Calu3 (cell line): ENCODE data around the gene FNBP1. TPM values are rescaled to one million over a fixed set of nuclear protein-coding genes. Genes with fewer than 3 reads are reported as not detected.

Experiments
- BruUV-seq: library from RNA; stranded (reverse); fragments of 400-500 nt; replicated peaks from 2 replicates; lab custom pipeline; 2021; lab: Mats Ljungman, UMichigan
- CTCF ChIA-PET: fragments of 300-600 bp; sonication (Branson Sonifier 250); formaldehyde crosslinking; loops from one replicate; lab custom pipeline; 2022; ENCODE audit warnings: antibody characterized with exemption; lab: Charles Lee
- DNase-seq: peaks from one replicate; pipeline ENCODE4 v3.0.0; 2022
- H3K27ac Mint-ChIP-seq: one replicate; pipeline ENCODE4 v1.8.0; 2022; ENCODE audit warnings: mixed read lengths; ENCODE audit not compliant: unreplicated experiment
- H3K27me3 Mint-ChIP-seq: one replicate; pipeline ENCODE4 v1.8.0; 2022; ENCODE audit warnings: mixed read lengths; ENCODE audit not compliant: unreplicated experiment
- H3K36me3 Mint-ChIP-seq: one replicate; pipeline ENCODE4 v1.8.0; 2022; ENCODE audit warnings: mild to moderate bottlenecking, moderate library complexity, mixed read lengths; ENCODE audit not compliant: insufficient read depth, unreplicated experiment
- H3K4me1 Mint-ChIP-seq: one replicate; pipeline ENCODE4 v1.8.0; 2022; ENCODE audit warnings: mild to moderate bottlenecking, low read depth, mixed read lengths; ENCODE audit not compliant: unreplicated experiment
- H3K4me3 Mint-ChIP-seq: one replicate; pipeline ENCODE4 v1.8.0; 2022; ENCODE audit warnings: mild to moderate bottlenecking, low read depth, moderate library complexity, mixed read lengths; ENCODE audit not compliant: unreplicated experiment
- H3K9me3 Mint-ChIP-seq: one replicate; pipeline ENCODE4 v1.8.0; 2022; ENCODE audit warnings: low read depth, mixed read lengths; ENCODE audit not compliant: unreplicated experiment
- intact Hi-C: fragments of 100-400 bp; cut with micrococcal nuclease; formaldehyde crosslinking; loops from one replicate; pipeline ENCODE4 v1.10.0; 2022; ENCODE audit not compliant: unreplicated experiment
- total RNA-seq: library from RNA; stranded (reverse); gene quantifications from 2 replicates; pipeline ENCODE4 v1.2.3, GENCODE V29; 2022
- TF ChIP-seq, protein P1 (sequence below): fragments of 200-600 bp; IDR thresholded peaks from one replicate; pipeline ENCODE4 v1.8.0; 2022; ENCODE audit warnings: antibody characterized with exemption; ENCODE audit not compliant: unreplicated experiment

FNBP1 gene
- total RNA-seq, 1 experiment from 2014 or later, result 9.9 TPM

DNA sequence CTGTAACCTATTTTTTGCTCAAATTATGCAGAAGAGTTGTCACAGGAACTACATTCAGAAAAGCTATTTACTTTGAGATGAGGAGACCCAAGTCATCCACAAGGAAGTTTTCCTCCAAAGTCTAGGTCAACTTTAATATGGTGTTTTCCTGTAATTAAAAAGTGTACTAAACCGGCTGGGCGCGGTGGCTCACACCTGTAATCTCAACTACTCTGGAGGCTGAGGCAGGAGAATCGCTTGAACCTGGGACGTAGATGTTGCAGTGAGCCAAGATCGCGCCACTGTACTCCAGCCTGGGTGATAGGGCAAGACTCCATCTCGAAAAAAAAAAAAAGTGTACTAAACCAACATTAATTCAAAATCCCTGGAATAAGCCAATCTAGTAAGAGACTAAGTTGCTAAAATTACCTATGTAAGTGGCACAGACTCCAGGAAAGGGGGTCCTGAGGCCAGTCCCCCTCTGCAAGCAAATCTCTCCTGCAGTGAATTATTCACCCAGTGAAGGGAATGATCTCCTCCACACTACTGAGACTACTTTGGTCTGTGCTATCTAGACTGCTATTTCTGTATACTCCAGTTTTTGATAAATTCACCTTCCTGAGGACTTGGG, 38.9 kb downstream of the FNBP1 start:
- intact Hi-C loops, result no loop called here
- no peak for DNase-seq
- H3K36me3 Mint-ChIP-seq, result no peaks in the 10 kb centered on the region
- CTCF ChIA-PET, result no interaction called here
- no peaks in the 10 kb centered on the region for H3K9me3 Mint-ChIP-seq
- no peaks in the 10 kb centered on the region for H3K4me1 Mint-ChIP-seq
- H3K4me3 Mint-ChIP-seq, result no peak overlapping the region
- no TSS peak for BruUV-seq
- no peak overlapping the region for H3K27ac Mint-ChIP-seq
- TF ChIP-seq, protein P1, sequence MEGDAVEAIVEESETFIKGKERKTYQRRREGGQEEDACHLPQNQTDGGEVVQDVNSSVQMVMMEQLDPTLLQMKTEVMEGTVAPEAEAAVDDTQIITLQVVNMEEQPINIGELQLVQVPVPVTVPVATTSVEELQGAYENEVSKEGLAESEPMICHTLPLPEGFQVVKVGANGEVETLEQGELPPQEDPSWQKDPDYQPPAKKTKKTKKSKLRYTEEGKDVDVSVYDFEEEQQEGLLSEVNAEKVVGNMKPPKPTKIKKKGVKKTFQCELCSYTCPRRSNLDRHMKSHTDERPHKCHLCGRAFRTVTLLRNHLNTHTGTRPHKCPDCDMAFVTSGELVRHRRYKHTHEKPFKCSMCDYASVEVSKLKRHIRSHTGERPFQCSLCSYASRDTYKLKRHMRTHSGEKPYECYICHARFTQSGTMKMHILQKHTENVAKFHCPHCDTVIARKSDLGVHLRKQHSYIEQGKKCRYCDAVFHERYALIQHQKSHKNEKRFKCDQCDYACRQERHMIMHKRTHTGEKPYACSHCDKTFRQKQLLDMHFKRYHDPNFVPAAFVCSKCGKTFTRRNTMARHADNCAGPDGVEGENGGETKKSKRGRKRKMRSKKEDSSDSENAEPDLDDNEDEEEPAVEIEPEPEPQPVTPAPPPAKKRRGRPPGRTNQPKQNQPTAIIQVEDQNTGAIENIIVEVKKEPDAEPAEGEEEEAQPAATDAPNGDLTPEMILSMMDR, result no peak
- H3K27me3 Mint-ChIP-seq, result no peaks in the 10 kb centered on the region

DNA sequence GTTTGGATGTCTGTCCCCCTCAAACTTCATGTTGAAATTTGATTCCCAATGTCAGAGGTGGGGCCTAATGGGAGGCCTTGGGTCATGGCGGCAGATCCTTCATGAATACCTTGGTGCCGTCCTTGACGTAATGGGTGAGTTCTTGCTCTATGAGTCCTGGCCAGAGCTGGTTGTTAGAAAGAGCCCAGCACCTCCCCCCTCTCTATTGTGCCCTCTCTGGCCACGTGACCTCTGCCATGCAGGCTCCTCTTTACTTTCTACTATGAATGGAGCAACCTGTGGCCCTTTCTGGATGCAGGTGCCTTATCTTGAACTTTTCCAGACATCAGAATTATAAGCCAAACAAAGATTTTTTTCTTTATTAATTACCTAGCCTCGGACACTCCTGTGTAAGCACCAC, 40.7 kb downstream of the FNBP1 start:
- CTCF ChIA-PET, result no interaction called here
- Mint-ChIP-seq H3K4me1 (no peaks in the 10 kb centered on the region), H3K27ac (no peak overlapping the region), H3K36me3 (no peaks in the 10 kb centered on the region), H3K27me3 (no peaks in the 10 kb centered on the region), H3K4me3 (no peak overlapping the region), H3K9me3 (no peaks in the 10 kb centered on the region)
- intact Hi-C loops, result no loop called here
- no TSS peak for BruUV-seq
- DNase-seq, result no peak
- TF ChIP-seq, protein P1, result no peak

DNA sequence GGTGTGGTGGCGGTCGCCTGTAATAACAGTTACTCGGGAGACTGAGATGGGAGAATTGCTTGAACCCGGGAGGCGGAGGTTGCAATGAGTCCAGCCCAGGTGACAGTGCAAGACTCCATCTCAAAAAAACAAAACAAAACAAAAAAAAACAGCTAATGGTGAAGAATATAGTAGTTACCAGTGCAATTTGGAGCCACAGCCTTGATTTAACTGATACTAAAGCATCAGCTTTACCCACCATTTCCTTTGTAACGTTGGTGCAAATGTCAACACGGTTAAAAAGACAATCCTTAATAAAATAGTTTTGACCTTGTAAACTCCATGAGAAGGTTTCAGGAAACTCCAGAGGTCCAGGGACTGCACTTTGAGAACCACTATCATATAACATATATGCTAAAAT, 41.8 kb downstream of the FNBP1 start:
- intact Hi-C loops, result no loop called here
- Mint-ChIP-seq H3K4me1 (no peaks in the 10 kb centered on the region), H3K4me3 (no peak overlapping the region), H3K27ac (no peak overlapping the region), H3K9me3 (no peaks in the 10 kb centered on the region), H3K36me3 (no peaks in the 10 kb centered on the region), H3K27me3 (no peaks in the 10 kb centered on the region)
- CTCF ChIA-PET, result no interaction called here
- no TSS peak for BruUV-seq
- no peak for DNase-seq
- TF ChIP-seq, protein P1, result no peak

DNA sequence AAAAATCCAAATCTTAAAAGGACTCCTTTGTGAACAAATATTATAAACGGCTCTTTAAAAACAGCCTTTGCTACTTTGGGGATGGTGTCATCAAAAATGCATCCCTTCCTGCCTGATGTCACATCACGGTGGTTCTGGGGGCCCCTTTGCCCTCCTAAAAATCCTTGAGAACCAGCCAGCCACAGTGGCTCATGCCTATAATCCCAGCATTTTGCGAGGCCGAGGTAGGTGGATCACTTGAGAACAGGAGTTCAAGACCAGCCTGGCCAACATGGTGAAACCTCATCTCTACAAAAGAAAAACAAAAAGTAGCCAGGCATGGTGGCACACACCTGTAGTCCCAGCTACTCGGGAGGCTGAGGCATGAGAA, 43.9 kb downstream of the FNBP1 start:
- Mint-ChIP-seq H3K27ac (no peak overlapping the region), H3K9me3 (no peaks in the 10 kb centered on the region), H3K36me3 (no peaks in the 10 kb centered on the region), H3K27me3 (no peaks in the 10 kb centered on the region), H3K4me3 (no peak overlapping the region), H3K4me1 (no peaks in the 10 kb centered on the region)
- no peak for DNase-seq
- CTCF ChIA-PET, result interaction anchor here (1.0 kb wide), 1 partner anchor 16 kb away, joined by 3 read pairs; no protein-coding TSS in a partner anchor
- intact Hi-C loops, result no loop called here
- TF ChIP-seq, protein P1, result no peak
- no TSS peak for BruUV-seq
